ENCODE data around the gene PAFAH1B1. TPM values are rescaled to one million over a fixed set of nuclear protein-coding genes. Genes with fewer than 3 reads are reported as not detected.

Gene PAFAH1B1
- total RNA-seq, 4 donors from 2014 or later = 24.1 to 145 (median 98.8) TPM

GRCh38 chr17:2681650-2682049 is 88.2 kb downstream of the PAFAH1B1 start:
- in situ Hi-C loops (cut with MboI; ENCODE audit: low pct_ligation_motif_present in 1 of 4, low pct_unique_long_range_greater_than_20kb in 1 of 4, low sequenced_read_pairs in 3 of 4) (no loop called here), intact Hi-C loops (cut with DNase I; ENCODE audit: low total_unique reads) (no loop called here)
- peaks cover 0 to 44% (median 21%) of the 10 kb centered on the region in 4 donors for H3K36me3 ChIP-seq

GRCh38 chr17:2682176-2682938 is 88.9 kb downstream of the PAFAH1B1 start:
- TF ChIP-seq POLR2A (IDR thresholded peaks at IDR 0.05) = no peak
- no peak for TF ChIP-seq CTCF (IDR thresholded peaks at IDR 0.05)
- no peak for TF ChIP-seq POLR2AphosphoS5 (IDR thresholded peaks at IDR 0.05)
- TF ChIP-seq EP300 (IDR thresholded peaks at IDR 0.05; ENCODE audit: low read depth) = no peak
- Histone ChIP-seq H3K27me3 (no peaks in the 10 kb centered on the region), H3K9me3 (no peaks in the 10 kb centered on the region), H3K27ac (no peak overlapping the region), H3K36me3 (peaks cover 0 to 40% (median 20%) of the 10 kb centered on the region in 4 donors), H3K4me1 (peaks cover 0 to 12% (median 1%) of the 10 kb centered on the region in 4 donors), H3K4me3 (no peak overlapping the region)
- WGBS, 2 donors (ENCODE audit: low coverage in 1 of 2) = 73 to 89% methylated on average over 3 of the region's 3 CpGs
- intact Hi-C loops (cut with DNase I; ENCODE audit: low total_unique reads) (no loop called here), in situ Hi-C loops (cut with MboI; ENCODE audit: low pct_ligation_motif_present in 1 of 4, low pct_unique_long_range_greater_than_20kb in 1 of 4, low sequenced_read_pairs in 3 of 4) (no loop called here)
- no peak for DNase-seq

More at GRCh38 chr17:2681650-2682049, 88.2 kb downstream of the PAFAH1B1 start:
- Histone ChIP-seq H3K27me3 (no peaks in the 10 kb centered on the region), H3K27ac (no peak overlapping the region), H3K9me3 (no peaks in the 10 kb centered on the region), H3K4me1 (peaks cover 0 to 6% (median 1%) of the 10 kb centered on the region in 4 donors), H3K4me3 (no peak overlapping the region)
- WGBS, 2 donors (ENCODE audit: low coverage in 1 of 2) = 78 to 94% methylated on average over 3 to 7 of the region's 7 CpGs
- DNase-seq = no peak
- TF ChIP-seq POLR2AphosphoS5 (IDR thresholded peaks at IDR 0.05) (no peak), EP300 (IDR thresholded peaks at IDR 0.05; ENCODE audit: low read depth) (no peak), POLR2A (IDR thresholded peaks at IDR 0.05) (no peak), CTCF (IDR thresholded peaks at IDR 0.05) (no peak)

- no peak for TF ChIP-seq POLR2A (IDR thresholded peaks at IDR 0.05)
- TF ChIP-seq POLR2AphosphoS5 (IDR thresholded peaks at IDR 0.05) = no peak
- TF ChIP-seq CTCF (IDR thresholded peaks at IDR 0.05) = no peak
- TF ChIP-seq EP300 (IDR thresholded peaks at IDR 0.05; ENCODE audit: low read depth) = no peak
- peaks cover 0 to 14% (median 3%) of the 10 kb centered on the region in 4 donors for H3K4me1 ChIP-seq
- no peak overlapping the region for H3K27ac ChIP-seq
- H3K4me3 ChIP-seq = no peak overlapping the region
- intact Hi-C loops (cut with DNase I; ENCODE audit: low total_unique reads) (no loop called here), in situ Hi-C loops (cut with MboI; ENCODE audit: low pct_ligation_motif_present in 1 of 4, low pct_unique_long_range_greater_than_20kb in 1 of 4, low sequenced_read_pairs in 3 of 4) (no loop called here)
- no peaks in the 10 kb centered on the region for H3K27me3 ChIP-seq
- no peaks in the 10 kb centered on the region for H3K9me3 ChIP-seq
- DNase-seq = no peak
- WGBS, 2 donors (ENCODE audit: low coverage in 1 of 2) = 20 to 46% methylated on average over 5 to 8 of the region's 8 CpGs
- peaks cover 0 to 28% (median 14%) of the 10 kb centered on the region in 4 donors for H3K36me3 ChIP-seq
Measured at GRCh38 chr17:2683912-2684311, 90.5 kb downstream of the PAFAH1B1 start.

- 93 to 94% methylated on average over 9 to 18 of the region's 18 CpGs for WGBS, 2 donors (ENCODE audit: low coverage in 1 of 2)
- Histone ChIP-seq H3K27ac (no peak overlapping the region), H3K4me3 (no peak overlapping the region), H3K27me3 (no peaks in the 10 kb centered on the region), H3K4me1 (peaks cover 0 to 14% (median 3%) of the 10 kb centered on the region in 4 donors), H3K36me3 (peaks cover 0 to 28% (median 14%) of the 10 kb centered on the region in 4 donors), H3K9me3 (no peaks in the 10 kb centered on the region)
- DNase-seq = no peak
- TF ChIP-seq POLR2AphosphoS5 (IDR thresholded peaks at IDR 0.05) = no peak
- no peak for TF ChIP-seq EP300 (IDR thresholded peaks at IDR 0.05; ENCODE audit: low read depth)
- no peak for TF ChIP-seq CTCF (IDR thresholded peaks at IDR 0.05)
- in situ Hi-C loops (cut with MboI; ENCODE audit: low pct_ligation_motif_present in 1 of 4, low pct_unique_long_range_greater_than_20kb in 1 of 4, low sequenced_read_pairs in 3 of 4) = no loop called here
- intact Hi-C loops (cut with DNase I; ENCODE audit: low total_unique reads) = no loop called here
Measured at GRCh38 chr17:2684549-2684948, 91.1 kb downstream of the PAFAH1B1 start.

Measured in transverse colon (tissue), 4 donors.